Right lobe of liver (tissue), 4 donors: ENCODE results near the gene RNLS.

Experiments used
- POLR2A ChIP-seq: fragments of 450-650 bp; IDR thresholded peaks from one replicate; pipeline ENCODE4 v1.6.1; 2017; ENCODE audit warnings: antibody characterized with exemption, mild to moderate bottlenecking
- TF ChIP-seq, protein P1 (sequence below), 4 donors: fragments of 200-600 bp in 3 of 4; fragments of 450-650 bp in 1 of 4; IDR thresholded peaks; one replicate each; pipeline versions ENCODE4 v1.5.1 to v1.8.0; 2016 to 2022; ENCODE audit warnings: antibody characterized with exemption in 4 of 4, mild to moderate bottlenecking in 2 of 4
- donor health status: DM: no; HTN: no; CAD: no.
- donor health status: DM: no; HTN: no; CAD: no.
- donor health status: DM: no; HTN: yes; CAD: no.

GRCh38 chr10:88592381-88592780, 9.3 kb upstream of the RNLS start:
- no peak for TF ChIP-seq POLR2A
- TF ChIP-seq, protein P1, sequence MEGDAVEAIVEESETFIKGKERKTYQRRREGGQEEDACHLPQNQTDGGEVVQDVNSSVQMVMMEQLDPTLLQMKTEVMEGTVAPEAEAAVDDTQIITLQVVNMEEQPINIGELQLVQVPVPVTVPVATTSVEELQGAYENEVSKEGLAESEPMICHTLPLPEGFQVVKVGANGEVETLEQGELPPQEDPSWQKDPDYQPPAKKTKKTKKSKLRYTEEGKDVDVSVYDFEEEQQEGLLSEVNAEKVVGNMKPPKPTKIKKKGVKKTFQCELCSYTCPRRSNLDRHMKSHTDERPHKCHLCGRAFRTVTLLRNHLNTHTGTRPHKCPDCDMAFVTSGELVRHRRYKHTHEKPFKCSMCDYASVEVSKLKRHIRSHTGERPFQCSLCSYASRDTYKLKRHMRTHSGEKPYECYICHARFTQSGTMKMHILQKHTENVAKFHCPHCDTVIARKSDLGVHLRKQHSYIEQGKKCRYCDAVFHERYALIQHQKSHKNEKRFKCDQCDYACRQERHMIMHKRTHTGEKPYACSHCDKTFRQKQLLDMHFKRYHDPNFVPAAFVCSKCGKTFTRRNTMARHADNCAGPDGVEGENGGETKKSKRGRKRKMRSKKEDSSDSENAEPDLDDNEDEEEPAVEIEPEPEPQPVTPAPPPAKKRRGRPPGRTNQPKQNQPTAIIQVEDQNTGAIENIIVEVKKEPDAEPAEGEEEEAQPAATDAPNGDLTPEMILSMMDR (IDR thresholded peaks at IDR 0.05), result no peak
